WTC11 (cell line): ENCODE results near the gene CD300LG. TPM values are rescaled to one million over a fixed set of nuclear protein-coding genes. Genes with fewer than 3 reads are reported as not detected.
"Not testable (repeated sequence)": the region's sequence is repeated elsewhere in the genome, so short reads cannot be mapped to it uniquely, and the experiment has no call there.

Experiments
- ATAC-seq: fragments of 200-7000 bp; cut with Tn5 transposase; 2 replicates; pipeline ENCODE4 v1.10.0; 2021; ENCODE audit warnings: mild to moderate bottlenecking, moderate library complexity
- Bru-seq: library from RNA; stranded (reverse); fragments of 400-500 nt; gene quantifications from one replicate; lab custom pipeline; 2021; lab: Mats Ljungman, UMichigan
- CTCF ChIA-PET: fragments of 300-600 bp; sonication (Branson Sonifier 250); formaldehyde crosslinking; loops from one replicate; lab custom pipeline; 2021; ENCODE audit warnings: antibody characterized with exemption; lab: Charles Lee
- POLR2A ChIA-PET: fragments of 350-600 bp; sonication (Branson Sonifier 250); formaldehyde crosslinking; loops from one replicate; lab custom pipeline; 2021; ENCODE audit warnings: antibody characterized with exemption; lab: Charles Lee
- DNase-seq: peaks from one replicate; pipeline ENCODE4 v3.0.0; 2021; ENCODE audit warnings: low spot score
- H3K27ac Mint-ChIP-seq: 2 replicates; pipeline ENCODE4 v1.8.0; 2021; ENCODE audit warnings: mixed read lengths
- H3K27me3 Mint-ChIP-seq: 2 replicates; pipeline ENCODE4 v1.8.0; 2021; ENCODE audit warnings: low read depth, mild to moderate bottlenecking, moderate library complexity, mixed read lengths
- H3K36me3 Mint-ChIP-seq: 2 replicates; pipeline ENCODE4 v1.8.0; 2021; ENCODE audit warnings: mixed read lengths
- H3K4me1 Mint-ChIP-seq: 2 replicates; pipeline ENCODE4 v1.8.0; 2022; ENCODE audit warnings: mixed read lengths
- H3K4me3 Mint-ChIP-seq: 2 replicates; pipeline ENCODE4 v1.8.0; 2021; ENCODE audit warnings: mild to moderate bottlenecking, moderate library complexity, mixed read lengths
- H3K9me3 Mint-ChIP-seq: 2 replicates; pipeline ENCODE4 v1.8.0; 2021; ENCODE audit warnings: mixed read lengths
- SOX15 ChIP-seq: fragments of 250-450 bp; sonication (Bioruptor Pico); IDR thresholded peaks from 2 replicates; pipeline ENCODE4 v1.9.0; 2021; ENCODE audit warnings: mild to moderate bottlenecking
- SP1 ChIP-seq: sonication (generic); formaldehyde crosslinking; conservative IDR thresholded peaks from 2 replicates; pipeline ENCODE4 v1.8.1; 2022; ENCODE audit warnings: missing genetic modification reagents
- TEAD1 ChIP-seq: sonication (generic); formaldehyde crosslinking; IDR thresholded peaks from 2 replicates; pipeline ENCODE4 v1.8.0; 2022; ENCODE audit warnings: mild to moderate bottlenecking, missing genetic modification reagents
- ZNF317 ChIP-seq: sonication (generic); formaldehyde crosslinking; IDR thresholded peaks from 2 replicates; pipeline ENCODE4 v1.8.1; 2023; ENCODE audit warnings: low read depth, mild to moderate bottlenecking, moderate library complexity, missing genetic modification reagents, borderline replicate concordance
- ZNF416 ChIP-seq: fragments of 250-450 bp; sonication (Bioruptor Pico); IDR thresholded peaks from 2 replicates; pipeline ENCODE4 v1.9.0; 2021; ENCODE audit warnings: mild to moderate bottlenecking, inconsistent platforms
- long read RNA-seq, 3 experiments: library from RNA in 1 of 3; library from capped mRNA in 1 of 3; library from polyadenylated mRNA in 1 of 3; unstranded in 2 of 3; stranded (forward) in 1 of 3; transcript quantifications; one replicate each; pipeline ENCODE4 v2.0.0, GENCODE V29; 2021
- total RNA-seq: library from RNA; stranded (reverse); gene quantifications from 3 replicates; pipeline ENCODE4 v1.2.3, GENCODE V29; 2021
- TF ChIP-seq, protein P1 (sequence below): fragments of 250-450 bp; sonication (Bioruptor Pico); IDR thresholded peaks from 2 replicates; pipeline ENCODE4 v1.9.0; 2021; ENCODE audit warnings: moderate library complexity, mild to moderate bottlenecking, inconsistent platforms, borderline replicate concordance
- TF ChIP-seq, protein P2 (sequence below): sonication (generic); formaldehyde crosslinking; IDR thresholded peaks from 2 replicates; pipeline ENCODE4 v1.8.0; 2022; ENCODE audit warnings: missing genetic modification reagents
- TF ChIP-seq, protein P3 (sequence below): sonication (generic); formaldehyde crosslinking; IDR thresholded peaks from 2 replicates; pipeline ENCODE4 v1.8.1; 2023; ENCODE audit warnings: mild to moderate bottlenecking, missing genetic modification reagents, borderline replicate concordance
- TF ChIP-seq, protein P4 (sequence below): fragments of 250-450 bp; sonication (Bioruptor Pico); conservative IDR thresholded peaks from 2 replicates; pipeline ENCODE4 v1.9.0; 2021; ENCODE audit warnings: mild to moderate bottlenecking
- TF ChIP-seq, protein P5 (sequence below): sonication (generic); formaldehyde crosslinking; conservative IDR thresholded peaks from 2 replicates; pipeline ENCODE4 v1.8.1; 2023; ENCODE audit warnings: mild to moderate bottlenecking, low read depth, missing genetic modification reagents, moderate library complexity

CD300LG gene, protein sequence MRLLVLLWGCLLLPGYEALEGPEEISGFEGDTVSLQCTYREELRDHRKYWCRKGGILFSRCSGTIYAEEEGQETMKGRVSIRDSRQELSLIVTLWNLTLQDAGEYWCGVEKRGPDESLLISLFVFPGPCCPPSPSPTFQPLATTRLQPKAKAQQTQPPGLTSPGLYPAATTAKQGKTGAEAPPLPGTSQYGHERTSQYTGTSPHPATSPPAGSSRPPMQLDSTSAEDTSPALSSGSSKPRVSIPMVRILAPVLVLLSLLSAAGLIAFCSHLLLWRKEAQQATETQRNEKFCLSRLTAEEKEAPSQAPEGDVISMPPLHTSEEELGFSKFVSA
- total RNA-seq, result not detected in 3 replicates
- percentile 3 among the genes with signal in this experiment for Bru-seq, nascent RNA
- long read RNA-seq, experiment 1, result 0 reads
- long read RNA-seq, experiment 2, result 0 reads
- long read RNA-seq, experiment 3, result 0 reads

DNA sequence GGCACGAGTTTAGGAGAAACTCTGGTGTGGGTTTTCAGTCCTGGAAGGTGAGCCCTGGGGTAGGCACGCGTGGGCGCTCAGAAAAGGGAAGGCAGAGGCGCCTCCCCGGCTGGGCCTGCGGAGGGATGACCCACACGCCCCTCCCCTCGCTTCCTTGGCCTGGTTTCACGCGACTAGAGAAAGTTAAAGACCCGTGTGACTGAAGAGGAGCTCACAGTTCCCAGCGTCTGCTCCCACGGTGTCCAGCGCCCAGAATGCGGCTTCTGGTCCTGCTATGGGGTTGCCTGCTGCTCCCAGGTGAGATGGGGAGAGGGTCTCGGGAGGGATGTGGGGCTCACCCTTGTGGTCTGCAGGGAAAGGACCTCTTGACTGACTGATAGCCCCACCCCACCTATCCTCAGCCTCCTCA is at the start of gene CD300LG:
CD300LG (plus strand) TSS at position 214 of the 409 bp plus-strand sequence; CDS start at position 255, 41 bp downstream.
- TF ChIP-seq, protein P1, sequence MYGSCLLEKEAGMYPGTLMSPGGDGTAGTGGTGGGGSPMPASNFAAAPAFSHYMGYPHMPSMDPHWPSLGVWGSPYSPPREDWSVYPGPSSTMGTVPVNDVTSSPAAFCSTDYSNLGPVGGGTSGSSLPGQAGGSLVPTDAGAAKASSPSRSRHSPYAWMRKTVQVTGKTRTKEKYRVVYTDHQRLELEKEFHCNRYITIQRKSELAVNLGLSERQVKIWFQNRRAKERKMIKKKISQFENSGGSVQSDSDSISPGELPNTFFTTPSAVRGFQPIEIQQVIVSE, result no peak
- TF ChIP-seq, protein P2, sequence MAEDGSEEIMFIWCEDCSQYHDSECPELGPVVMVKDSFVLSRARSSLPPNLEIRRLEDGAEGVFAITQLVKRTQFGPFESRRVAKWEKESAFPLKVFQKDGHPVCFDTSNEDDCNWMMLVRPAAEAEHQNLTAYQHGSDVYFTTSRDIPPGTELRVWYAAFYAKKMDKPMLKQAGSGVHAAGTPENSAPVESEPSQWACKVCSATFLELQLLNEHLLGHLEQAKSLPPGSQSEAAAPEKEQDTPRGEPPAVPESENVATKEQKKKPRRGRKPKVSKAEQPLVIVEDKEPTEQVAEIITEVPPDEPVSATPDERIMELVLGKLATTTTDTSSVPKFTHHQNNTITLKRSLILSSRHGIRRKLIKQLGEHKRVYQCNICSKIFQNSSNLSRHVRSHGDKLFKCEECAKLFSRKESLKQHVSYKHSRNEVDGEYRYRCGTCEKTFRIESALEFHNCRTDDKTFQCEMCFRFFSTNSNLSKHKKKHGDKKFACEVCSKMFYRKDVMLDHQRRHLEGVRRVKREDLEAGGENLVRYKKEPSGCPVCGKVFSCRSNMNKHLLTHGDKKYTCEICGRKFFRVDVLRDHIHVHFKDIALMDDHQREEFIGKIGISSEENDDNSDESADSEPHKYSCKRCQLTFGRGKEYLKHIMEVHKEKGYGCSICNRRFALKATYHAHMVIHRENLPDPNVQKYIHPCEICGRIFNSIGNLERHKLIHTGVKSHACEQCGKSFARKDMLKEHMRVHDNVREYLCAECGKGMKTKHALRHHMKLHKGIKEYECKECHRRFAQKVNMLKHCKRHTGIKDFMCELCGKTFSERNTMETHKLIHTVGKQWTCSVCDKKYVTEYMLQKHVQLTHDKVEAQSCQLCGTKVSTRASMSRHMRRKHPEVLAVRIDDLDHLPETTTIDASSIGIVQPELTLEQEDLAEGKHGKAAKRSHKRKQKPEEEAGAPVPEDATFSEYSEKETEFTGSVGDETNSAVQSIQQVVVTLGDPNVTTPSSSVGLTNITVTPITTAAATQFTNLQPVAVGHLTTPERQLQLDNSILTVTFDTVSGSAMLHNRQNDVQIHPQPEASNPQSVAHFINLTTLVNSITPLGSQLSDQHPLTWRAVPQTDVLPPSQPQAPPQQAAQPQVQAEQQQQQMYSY, result 0 out of 2 replicates have a peak, but pooled peaks have one; percentile 56
- no peaks in the 10 kb centered on the region for H3K9me3 Mint-ChIP-seq
- H3K4me3 Mint-ChIP-seq, result peak within 1 kb of the TSS; percentile 46
- peaks cover 16% of the 10 kb centered on the region for H3K4me1 Mint-ChIP-seq
- peaks cover 5% of the 10 kb centered on the region for H3K27me3 Mint-ChIP-seq
- ATAC-seq (peak; percentile 55), DNase-seq (peak; percentile 38)
- POLR2A ChIA-PET, result interaction anchor here (1.1 to 1.2 kb wide), 2 partner anchors 57 to 68 kb away, joined by 3 to 7 read pairs; partner anchors contain the start of gene DUSP3
- CTCF ChIA-PET, result interaction anchor here (0.8 to 3.0 kb wide), 58 partner anchors 9 to 279 kb away, joined by 3 to 78 read pairs (median 7); partner anchors contain the start of genes CFAP97D1, DUSP3, MPP3 and SOST
- no peaks in the 10 kb centered on the region for H3K36me3 Mint-ChIP-seq
- no peak within 1 kb of the TSS for H3K27ac Mint-ChIP-seq

DNA sequence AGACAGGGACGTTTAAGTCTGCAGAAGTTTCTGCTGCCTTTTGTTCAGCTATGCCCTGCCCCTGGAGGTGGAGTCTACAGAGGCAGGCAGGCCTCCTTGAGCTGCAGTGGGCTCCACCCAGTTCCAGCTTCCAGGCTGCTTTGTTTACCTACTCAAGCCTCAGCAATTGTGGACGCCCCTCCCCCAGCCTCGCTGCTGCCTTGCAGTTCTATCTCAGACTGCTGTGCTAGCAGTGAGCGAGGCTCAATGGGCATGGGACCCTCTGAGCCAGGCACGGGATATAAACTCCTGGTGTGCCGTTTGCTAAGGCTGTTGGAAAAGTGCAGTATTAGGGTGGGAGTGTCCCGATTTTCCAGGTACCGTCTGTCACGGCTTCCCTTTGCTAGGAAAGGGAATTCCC is 49.0 kb upstream of the CD300LG start:
- POLR2A ChIA-PET, result not testable (repeated sequence)

DNA sequence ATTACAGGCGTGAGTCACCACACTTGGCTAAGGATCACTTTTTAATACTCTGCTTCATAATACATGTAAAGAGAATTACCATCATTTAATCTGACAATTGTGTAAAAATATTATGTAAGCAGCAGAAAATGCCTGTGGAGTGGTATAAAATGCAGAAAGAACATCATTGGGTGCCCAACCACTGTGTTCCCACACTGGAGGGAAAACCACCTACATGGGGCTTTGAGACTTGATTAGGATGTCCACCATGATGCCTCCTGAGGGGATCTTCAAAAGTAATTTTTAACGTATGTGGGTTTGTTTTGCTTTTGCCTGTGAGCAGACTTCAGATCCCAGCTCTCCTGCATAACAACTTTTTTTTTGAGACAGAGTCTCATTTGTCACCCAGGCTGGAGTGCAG is 47.9 kb upstream of the CD300LG start:
- CTCF ChIA-PET, result no interaction called here
- peaks cover 30% of the 10 kb centered on the region for H3K4me1 Mint-ChIP-seq
- H3K9me3 Mint-ChIP-seq, result peaks cover 31% of the 10 kb centered on the region
- H3K36me3 Mint-ChIP-seq, result peaks cover 28% of the 10 kb centered on the region
- peaks cover 33% of the 10 kb centered on the region for H3K27me3 Mint-ChIP-seq
- H3K27ac Mint-ChIP-seq, result no peak overlapping the region
- DNase-seq (no peak), ATAC-seq (no peak)
- POLR2A ChIA-PET, result no interaction called here
- H3K4me3 Mint-ChIP-seq, result no peak overlapping the region
- TF ChIP-seq, protein P3, sequence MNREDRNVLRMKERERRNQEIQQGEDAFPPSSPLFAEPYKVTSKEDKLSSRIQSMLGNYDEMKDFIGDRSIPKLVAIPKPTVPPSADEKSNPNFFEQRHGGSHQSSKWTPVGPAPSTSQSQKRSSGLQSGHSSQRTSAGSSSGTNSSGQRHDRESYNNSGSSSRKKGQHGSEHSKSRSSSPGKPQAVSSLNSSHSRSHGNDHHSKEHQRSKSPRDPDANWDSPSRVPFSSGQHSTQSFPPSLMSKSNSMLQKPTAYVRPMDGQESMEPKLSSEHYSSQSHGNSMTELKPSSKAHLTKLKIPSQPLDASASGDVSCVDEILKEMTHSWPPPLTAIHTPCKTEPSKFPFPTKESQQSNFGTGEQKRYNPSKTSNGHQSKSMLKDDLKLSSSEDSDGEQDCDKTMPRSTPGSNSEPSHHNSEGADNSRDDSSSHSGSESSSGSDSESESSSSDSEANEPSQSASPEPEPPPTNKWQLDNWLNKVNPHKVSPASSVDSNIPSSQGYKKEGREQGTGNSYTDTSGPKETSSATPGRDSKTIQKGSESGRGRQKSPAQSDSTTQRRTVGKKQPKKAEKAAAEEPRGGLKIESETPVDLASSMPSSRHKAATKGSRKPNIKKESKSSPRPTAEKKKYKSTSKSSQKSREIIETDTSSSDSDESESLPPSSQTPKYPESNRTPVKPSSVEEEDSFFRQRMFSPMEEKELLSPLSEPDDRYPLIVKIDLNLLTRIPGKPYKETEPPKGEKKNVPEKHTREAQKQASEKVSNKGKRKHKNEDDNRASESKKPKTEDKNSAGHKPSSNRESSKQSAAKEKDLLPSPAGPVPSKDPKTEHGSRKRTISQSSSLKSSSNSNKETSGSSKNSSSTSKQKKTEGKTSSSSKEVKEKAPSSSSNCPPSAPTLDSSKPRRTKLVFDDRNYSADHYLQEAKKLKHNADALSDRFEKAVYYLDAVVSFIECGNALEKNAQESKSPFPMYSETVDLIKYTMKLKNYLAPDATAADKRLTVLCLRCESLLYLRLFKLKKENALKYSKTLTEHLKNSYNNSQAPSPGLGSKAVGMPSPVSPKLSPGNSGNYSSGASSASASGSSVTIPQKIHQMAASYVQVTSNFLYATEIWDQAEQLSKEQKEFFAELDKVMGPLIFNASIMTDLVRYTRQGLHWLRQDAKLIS (CRISPR knock-in tag), result no peak
- TF ChIP-seq ZNF317 (CRISPR knock-in tag), result no peak
- no peak for TF ChIP-seq SP1 (CRISPR knock-in tag)
- TF ChIP-seq, protein P4, sequence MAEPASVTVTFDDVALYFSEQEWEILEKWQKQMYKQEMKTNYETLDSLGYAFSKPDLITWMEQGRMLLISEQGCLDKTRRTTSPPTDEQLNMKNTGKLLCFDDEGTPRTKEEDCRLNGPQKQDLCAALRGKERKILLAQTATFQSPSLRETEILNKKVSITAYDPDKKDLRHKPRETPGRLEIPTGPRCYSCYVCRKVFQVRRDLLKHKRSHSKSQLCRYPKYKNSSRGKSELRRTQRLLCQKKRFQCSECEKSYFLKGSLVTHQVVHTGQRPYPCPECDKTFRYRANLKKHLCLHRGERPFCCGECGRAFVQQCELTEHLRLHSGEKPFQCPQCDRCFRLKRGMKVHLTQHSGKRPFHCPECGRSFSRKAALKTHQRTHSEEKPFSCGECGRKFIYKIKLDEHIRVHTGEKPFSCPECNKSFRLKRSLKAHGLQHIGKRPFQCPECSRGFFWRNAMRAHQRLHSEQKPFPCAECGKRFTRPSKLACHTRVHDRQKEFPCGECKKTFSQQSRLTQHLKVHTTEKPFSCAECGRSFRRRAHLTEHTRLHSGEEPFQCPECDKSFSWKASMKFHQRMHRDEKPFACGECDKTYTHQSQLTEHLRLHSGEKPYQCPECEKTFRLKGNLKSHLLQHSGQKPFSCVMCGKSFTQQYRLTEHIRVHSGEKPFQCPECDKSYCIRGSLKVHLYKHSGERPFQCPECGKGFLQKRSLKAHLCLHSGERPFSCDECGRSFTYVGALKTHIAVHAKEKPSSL (CRISPR knock-in tag), result no peak
- TF ChIP-seq, protein P5, sequence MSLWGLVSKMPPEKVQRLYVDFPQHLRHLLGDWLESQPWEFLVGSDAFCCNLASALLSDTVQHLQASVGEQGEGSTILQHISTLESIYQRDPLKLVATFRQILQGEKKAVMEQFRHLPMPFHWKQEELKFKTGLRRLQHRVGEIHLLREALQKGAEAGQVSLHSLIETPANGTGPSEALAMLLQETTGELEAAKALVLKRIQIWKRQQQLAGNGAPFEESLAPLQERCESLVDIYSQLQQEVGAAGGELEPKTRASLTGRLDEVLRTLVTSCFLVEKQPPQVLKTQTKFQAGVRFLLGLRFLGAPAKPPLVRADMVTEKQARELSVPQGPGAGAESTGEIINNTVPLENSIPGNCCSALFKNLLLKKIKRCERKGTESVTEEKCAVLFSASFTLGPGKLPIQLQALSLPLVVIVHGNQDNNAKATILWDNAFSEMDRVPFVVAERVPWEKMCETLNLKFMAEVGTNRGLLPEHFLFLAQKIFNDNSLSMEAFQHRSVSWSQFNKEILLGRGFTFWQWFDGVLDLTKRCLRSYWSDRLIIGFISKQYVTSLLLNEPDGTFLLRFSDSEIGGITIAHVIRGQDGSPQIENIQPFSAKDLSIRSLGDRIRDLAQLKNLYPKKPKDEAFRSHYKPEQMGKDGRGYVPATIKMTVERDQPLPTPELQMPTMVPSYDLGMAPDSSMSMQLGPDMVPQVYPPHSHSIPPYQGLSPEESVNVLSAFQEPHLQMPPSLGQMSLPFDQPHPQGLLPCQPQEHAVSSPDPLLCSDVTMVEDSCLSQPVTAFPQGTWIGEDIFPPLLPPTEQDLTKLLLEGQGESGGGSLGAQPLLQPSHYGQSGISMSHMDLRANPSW (CRISPR knock-in tag), result no peak
- TF ChIP-seq ZNF416 (CRISPR knock-in tag), result no peak
- no peak for TF ChIP-seq TEAD1 (CRISPR knock-in tag)
- no peak for TF ChIP-seq SOX15 (CRISPR knock-in tag)

More for the DNA sequence above, 49.0 kb upstream of the CD300LG start:
- Mint-ChIP-seq H3K4me1 (peaks cover 20% of the 10 kb centered on the region), H3K27me3 (peaks cover 38% of the 10 kb centered on the region), H3K36me3 (peaks cover 28% of the 10 kb centered on the region), H3K9me3 (peaks cover 36% of the 10 kb centered on the region)
- not testable (repeated sequence) for H3K4me3 Mint-ChIP-seq, DNase-seq, H3K27ac Mint-ChIP-seq, ATAC-seq
- CTCF ChIA-PET, result interaction anchor here (1.2 kb wide), 1 partner anchor 48 kb away, joined by 3 read pairs; no protein-coding TSS in a partner anchor
